ENCODE data around the gene CNKSR3.

CNKSR3 gene

DNA sequence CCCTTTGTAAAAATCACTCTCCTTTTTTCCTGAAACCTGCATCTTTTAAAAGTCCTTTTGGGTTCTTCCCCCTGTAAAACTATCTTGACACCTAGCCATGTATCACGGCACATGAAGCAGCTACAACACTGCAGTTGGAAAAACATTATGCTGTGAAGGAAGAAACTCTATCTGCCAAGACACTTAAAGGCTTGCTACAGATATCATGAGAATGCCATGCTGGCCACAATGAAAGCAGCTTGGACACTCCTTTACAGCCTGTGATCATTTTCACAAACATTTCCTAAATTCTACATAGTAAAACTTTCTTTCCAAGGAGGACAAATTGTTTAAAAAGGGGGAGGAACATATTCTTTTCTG is 31.8 kb downstream of the CNKSR3 start:
- DNase-seq (ENCODE audit: low read depth): no peak

DNA sequence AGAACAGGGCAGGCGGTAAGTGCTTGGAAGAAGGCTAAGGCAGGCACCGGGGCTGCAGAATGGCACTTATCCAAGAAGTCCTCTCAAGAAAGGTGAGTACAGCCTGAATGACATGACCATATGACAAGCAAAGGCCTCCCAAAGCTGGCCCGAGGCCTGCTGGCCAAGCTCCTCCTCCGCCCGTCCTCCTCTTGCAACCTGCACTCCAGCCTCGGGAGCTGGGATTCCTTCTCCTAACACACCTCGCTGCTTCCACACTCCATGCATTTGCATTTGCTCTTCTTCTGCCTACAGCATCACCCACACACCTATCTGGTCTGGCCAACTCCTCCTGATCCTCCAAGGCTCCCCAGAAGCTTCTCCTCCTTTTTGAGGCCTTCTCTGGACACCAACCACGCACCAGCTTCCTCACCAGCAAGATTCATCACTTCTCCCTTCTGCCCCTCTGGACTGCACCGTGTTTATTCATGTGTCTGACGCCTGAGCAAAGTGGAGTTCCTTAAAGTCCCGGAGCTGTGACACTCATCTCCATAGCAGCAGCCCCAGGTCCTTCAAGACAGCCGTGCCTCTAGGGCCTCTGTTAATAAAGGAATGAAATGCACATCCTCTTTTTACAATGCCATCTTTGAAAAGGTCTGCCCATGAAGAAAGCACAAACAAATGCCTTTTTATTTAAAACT is 32.3 kb downstream of the CNKSR3 start:
- DNase-seq (ENCODE audit: low read depth): no peak

DNA sequence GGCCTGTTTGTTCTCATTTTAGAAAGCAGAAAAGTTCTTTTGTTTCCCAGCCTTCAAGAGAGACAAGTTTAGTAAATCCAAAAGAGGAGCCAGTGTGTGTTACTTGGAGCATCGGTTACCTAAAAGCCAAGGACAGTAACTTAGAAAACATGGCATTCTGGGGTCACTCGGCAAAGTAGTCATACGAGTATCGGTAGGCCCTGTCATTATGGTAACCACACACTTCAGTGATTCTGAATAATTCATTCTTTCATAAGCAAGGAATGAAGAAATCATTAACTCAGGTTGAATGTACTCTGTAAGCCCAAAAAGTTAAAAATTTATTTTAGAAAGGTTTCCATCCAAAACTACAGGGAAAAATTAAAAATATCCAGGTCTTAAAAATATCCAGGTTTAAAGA is 34.0 kb downstream of the CNKSR3 start:
- DNase-seq (ENCODE audit: low read depth): no peak

DNA sequence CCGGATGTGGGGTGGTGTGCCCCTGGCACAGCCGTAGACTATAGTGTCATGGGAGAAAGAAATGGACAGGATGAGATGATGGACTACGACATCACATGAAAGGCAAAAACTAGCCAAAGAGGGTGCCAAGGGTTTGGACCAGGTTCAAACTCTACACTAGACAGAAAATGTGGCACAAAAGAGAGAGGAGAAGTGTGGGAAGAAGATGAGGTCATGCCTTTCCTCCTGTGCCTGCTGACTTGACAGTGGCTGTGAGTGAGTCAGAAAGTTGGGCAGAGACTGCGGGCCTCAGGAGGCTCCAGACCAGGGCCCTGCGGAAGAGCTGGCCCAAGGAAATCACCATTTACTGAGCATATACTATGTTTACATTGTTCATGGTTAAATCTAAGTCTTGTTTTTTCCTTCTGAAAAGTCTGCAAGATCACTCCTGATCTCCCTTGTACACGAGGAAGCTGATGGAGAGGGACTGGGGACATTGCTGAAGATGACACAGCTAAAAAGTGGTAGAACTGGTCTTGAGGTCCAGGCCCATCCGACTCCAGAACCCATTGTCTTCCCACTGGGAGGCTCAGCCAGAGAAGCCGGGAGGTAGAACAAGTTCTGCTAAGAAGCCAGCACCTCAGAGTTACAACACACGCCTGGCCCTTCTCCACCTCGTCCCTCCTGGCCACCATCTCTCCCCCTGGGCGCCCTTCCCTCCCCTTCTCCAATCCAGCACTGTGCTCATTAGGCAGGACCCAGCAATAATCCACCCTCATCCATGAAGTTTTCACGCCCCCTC is 35.6 kb downstream of the CNKSR3 start:
- peak; percentile 22 for DNase-seq (ENCODE audit: low read depth)

DNA sequence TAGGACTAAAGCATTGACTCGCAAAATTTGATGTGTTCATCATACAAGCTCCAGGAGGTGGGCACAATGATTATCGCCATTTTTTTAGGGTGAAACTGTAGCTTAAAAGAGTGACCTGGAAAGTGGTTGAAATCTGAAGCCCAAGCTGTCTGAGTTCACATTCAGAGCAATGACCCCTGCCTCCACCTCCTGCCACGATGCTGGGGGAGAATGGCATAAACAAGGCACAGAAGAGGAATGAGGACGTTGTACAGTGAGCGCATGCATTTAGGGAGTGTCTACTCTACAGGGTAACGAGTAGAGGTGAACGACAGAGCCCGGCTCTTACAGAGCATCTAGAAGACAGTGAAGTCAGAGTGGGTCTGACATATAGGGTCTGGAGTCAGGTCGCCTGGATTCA is 37.2 kb downstream of the CNKSR3 start:
- no peak for DNase-seq (ENCODE audit: low read depth)

DNA sequence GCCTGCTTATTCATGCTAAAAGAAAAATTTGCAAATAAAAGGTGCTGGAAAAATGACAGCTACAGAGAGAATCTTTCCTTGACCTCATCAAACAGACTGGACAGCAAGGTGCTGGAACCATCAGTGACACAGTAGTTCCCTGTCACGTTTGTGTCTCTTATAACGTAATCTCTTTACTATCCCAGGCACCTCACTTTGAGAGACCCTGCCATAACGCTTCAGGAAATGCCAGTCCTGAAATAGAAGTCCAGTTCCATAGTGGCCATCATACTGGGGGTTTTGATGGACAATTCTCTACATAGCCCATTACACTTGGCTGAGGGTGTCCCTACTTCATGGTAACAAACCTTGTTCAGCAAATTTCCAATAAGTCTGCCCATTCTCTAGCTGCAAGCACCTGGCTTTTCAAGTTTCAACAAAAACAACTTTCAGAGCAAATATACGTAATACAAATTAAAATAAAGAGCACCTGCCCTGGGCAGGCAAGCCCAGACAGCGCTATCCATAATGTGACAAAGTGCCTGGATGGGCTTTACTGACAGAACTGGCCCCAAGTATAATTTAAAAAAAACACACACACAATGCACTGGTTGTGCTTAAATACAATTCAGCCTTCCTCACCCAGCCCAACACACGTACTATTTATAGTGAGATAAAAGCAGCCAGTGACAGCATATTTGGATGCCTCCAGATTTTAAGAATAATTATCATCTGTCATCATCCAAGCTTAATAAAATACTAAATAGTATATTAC is 38.7 kb downstream of the CNKSR3 start:
- no peak for DNase-seq (ENCODE audit: low read depth)

DNA sequence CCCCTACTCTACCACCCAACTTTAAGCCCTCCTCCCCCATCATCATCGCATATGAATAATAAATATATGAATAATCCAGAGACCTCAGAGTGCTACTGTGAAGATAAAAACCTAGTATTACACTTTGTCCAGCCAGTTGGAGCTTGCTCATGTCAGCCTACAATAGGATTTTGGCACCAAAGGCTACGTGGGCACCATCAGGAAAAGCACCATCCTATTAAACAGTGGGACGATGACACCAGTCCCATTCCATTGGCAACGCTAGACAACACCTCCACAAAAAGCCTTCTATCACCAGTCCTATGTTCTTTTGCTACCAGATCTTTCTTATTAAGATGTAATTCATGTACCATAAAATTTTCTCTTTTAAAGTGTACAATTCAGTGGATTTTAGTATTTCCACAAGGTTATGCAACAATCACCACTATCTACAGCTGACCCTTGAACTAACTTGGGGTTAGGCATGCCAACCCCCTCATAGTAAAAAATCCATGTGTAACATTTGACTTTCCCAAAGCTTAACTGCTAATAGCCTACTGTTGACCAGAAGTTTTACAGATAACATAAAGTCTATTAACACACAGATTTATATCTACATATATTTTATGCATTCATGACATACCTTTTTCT is 41.1 kb downstream of the CNKSR3 start:
- no peak for DNase-seq (ENCODE audit: low read depth)

DNA sequence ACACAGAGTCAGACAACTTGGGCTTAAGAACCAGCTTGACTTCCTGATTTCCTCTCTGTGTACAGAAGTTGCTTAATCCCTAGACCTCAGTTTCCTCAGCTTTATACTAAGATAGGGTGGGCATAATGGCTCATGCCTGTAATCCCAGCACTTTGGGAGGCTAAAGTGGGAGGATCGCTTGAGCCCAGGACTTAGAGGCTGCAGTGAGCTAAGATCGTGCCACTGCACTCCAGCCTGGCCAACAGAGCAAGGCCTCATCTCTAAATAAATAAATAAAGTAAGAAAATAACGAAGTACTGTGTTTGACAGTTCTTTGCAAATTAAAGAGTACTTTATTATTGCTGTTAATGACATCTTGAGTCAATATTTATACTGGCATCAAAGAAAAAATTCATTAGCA is 41.7 kb downstream of the CNKSR3 start:
- no peak for DNase-seq (ENCODE audit: low read depth)

DNA sequence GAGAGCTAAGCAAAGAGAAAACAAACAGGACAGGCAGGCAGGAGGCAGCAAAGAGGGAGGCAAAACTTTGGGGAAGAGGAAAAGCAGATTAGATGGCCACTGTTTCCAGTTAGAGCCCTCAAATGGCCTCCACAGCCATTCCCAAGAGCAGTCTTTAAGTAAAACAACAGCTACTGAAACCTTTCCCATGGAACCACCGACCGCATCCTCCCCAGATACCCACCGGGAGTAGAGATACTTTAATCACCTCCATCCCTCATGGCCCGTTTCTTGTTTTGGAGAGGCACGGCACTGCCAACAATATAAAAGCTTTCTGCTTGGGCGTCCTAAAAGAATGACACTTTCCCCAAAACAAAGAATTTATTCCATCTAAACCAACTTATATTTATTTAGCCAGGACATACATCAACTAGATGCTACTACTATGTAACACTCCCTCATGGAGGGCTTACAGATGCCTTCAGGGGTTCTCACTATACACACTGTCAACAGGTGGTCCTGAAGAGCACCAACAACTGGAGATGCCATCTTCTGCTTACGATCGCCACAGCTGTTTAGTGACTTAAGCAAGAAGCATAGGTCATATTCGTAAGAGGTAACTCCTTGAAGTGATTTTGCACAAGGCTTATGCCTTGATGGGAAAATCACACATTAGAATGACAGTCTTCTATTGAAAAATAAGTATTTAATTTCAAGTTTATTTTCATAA is 43.4 kb downstream of the CNKSR3 start:
- no peak for DNase-seq (ENCODE audit: low read depth)

DNA sequence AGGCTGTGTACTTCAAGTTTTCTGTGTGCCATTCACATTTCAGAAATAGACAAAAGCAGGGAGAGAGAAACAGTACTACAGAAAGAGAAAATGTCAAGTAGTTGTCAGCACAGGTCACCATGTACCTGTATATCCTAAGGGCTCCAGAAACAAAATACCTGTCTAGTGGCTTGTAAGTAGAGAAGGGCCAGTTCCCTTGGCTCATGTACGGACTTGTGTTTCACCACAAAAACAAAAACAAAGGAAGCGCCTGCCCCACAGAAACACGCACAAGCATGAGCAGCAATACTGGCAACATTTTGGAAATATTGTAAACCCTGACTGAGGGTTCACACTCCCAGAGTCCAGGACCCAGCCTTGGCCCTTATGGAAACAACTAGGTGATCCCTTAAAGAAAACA is 44.3 kb downstream of the CNKSR3 start:
- DNase-seq (ENCODE audit: low read depth): no peak

DNA sequence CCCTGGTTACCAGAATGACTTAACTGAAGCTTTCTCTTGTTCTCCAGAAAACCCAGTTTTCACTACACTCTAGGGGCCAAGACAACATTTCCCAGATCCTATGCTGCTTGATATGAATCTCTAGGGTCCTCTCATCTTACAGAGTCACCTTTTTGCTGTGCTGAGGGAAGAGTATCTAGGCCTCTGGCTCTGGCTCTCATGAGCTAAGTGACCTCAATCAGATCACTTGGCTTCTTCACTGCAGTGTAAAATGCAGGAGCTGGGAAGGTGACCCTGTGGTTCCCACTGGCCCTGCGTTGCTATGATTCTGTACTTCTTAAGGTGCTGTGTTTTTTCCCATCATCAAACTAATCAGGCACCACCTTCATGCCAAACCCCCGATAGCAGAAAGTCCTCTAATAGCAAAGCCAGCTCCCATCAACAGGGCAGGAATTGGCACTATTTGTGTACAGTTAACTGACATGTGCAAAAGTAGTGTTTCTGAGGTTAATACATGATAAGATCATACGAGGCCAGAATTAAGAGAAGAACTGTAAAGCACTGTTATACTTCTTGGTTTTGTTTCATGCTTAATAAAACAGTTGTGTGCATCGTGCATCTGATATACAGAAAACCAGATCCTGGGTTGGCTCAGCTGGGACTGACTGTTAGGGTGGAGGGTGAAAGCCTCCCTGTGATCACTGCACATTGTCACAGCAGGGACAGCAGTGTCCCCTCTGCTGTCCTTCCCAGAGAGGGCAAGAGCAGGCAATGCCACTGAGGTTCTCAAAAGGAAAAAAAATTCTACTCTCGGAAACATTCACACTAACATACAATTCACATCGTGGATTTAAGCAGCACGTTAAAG is 46.7 kb downstream of the CNKSR3 start:
- DNase-seq (ENCODE audit: low read depth): no peak

DNA sequence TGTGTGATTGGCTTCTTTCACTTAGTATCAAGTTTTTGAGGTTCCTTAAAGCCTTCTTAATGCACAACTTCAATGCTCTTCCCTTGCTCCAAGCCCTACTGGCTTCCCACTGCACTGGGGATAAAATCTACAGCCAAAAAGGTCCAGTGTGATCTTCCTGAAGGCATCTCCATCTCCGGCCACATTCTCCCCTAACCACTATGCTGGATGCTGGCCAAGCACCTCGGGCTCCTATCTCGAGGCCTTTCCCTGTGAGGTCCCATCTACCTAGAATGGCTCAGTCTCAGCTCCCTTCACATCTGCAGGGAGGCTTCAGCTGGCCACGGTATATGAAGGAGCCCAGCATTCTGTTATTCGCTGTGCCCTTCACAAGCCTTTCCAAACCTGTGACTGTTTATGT is 48.1 kb downstream of the CNKSR3 start:
- DNase-seq (ENCODE audit: low read depth): no peak

DNA sequence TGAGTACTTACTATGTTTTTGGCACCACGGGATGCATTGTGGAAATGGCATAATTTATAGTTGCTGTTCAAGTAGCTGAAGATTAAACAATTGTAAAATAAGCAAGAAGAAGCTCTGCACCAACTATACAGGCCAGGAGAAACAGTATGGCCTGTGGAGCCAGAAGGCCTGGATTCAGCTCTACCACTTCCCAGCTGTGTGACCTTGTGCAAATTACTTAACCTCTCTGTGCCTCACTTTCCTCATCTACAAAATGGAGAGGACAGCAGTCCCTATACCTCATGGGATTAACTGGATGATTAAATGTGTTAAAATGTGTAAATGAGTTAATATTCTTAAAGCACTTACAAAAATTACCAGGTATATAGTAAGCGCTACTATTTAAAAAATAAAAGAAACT is 49.1 kb downstream of the CNKSR3 start:
- DNase-seq (ENCODE audit: low read depth): no peak

DNA sequence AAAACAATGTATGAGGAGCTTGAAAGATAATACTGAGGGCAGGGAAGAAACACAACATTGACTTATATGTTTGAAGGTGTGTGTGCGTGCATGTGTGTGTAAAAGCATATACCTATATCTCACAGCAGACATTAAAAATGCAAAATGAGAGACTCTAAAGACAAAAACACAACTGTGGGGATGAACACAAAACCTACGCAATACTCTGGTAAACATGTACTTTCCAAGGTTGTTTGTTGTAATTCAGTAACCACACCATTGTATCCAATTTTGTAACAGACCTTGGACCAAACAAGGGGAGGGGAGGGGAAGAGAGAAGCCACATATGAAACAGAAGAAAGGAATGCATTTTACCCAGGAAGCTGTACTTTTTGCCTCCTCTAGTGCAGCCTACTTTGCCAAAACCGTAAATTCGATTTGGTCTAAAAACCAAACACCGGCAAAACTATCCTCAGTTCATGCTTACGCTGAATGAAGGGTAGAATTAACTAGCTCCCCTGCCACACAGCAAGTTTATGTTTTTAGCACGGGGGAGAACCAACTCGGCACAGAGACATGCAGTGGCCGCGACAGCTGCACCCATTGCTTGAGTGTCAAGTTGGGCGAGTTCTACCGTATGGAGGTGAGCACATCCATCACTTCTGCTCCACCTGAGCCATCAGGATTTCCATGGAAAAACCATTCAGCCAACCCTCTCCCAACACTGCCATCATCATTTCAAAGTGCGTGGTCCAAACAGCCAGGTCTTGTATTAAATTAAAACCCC is 50.0 kb downstream of the CNKSR3 start:
- DNase-seq (ENCODE audit: low read depth): peak; percentile 32

DNA sequence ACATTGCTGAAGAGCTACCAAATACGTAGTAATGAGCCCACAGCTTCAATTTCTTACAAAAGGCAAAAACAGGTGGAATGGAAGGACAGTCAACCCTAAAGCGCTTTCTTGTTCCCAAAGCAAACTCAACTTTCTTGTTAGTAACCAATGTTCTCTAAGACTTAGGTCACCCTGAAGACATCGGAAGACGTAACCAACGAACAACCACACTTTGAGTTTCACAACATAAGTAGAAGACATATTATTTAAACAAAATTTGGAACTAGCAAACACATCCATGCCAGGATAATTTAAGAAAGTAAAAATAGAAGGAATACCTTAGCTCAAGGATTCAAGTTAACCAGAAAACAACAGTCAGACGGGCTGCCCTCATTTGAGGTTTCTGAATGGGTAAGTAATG is 51.0 kb downstream of the CNKSR3 start:
- no peak for DNase-seq (ENCODE audit: low read depth)

DNA sequence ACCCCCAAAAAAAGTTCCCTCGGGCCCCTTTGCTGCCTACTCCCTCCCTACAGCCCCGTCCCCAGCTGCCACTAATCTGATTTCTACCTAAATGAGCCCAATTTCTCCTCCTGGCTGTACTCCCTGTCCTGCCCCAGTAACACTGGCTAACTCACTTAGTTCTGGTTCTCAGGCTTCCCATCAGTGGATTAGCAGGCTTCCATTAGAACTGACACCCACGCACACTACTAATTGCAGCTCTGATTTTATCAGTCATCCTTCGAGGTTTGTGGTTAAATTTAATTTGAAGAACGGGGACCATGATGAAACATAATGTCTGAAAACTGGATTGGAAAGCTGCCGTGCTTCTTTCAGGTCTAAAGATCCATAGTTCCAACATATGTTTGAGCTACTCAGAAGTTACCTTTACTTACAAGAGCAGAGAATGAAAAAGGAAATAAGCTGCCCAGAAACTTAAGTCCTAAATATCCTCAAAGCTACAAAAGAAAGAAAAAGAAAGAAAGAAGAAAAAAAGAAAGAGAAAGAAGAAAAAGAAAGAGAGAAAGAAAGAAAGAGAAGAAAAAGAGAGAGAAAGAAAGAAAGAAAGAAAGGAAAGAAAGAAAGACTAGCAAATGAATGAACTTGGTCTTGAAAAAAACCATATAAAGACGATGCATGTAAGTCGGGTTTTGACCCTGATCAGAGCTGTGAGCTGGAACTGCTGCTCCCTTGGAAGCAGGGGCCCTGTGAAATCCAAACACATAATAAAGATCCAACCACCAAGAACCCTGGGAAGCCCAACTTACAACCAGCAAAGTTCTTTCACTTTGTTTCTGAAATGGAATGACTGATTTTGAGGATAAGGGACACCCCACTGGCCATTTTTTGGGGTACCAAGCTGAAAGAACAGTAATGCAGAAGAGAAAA is 51.7 kb downstream of the CNKSR3 start:
- no peak for DNase-seq (ENCODE audit: low read depth)

DNA sequence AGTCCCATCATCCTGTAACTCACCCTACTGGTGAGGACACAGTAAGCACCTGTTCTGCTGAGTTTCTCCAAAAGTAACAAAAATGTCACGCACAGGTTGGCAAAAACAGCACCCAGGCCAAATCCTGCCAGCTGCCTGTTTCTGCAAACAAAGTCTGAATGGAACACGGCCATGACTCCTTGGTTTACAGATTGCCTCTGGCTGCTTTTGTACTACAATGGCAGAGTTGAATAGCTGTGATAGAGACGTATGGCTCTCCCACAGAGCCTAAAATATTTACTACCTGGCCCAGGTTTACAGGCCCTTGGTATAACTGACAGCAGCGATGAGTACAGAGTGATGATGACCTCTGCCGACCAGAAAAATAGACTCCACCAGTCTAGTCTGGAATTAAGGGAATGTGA is 52.6 kb downstream of the CNKSR3 start:
- DNase-seq (ENCODE audit: low read depth): no peak

DNA sequence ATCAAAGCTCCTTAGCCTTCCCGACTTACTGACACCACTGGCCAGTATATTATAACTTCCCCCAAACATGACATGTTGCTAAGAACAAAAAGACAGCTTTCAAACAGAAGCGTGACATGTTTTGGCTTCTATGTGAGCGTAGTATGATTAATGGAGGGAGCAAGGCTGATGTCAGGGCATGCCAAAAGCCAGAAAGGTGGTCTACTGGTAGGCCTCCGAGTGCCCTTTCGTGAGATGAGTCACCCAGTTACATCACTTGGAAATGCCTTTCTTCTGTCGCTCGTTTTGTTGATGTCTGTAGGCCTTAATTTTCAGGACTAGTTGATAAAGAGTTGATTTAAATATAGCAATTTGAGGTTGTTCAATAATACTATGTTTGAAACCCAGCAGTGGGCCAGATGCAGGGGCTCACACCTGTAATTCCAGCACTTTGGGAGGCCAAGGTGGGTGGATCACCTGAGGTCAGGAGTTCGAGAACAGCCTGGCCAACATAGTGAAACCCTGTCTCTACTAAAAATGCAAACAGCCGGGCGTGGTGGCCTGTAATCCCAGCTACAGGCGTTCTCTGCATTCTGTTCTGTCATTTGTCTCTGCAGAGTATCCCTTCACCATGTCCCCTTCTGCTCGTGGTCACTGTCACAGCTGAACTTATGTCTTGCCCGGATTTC is 53.3 kb downstream of the CNKSR3 start:
- no peak for DNase-seq (ENCODE audit: low read depth)

DNA sequence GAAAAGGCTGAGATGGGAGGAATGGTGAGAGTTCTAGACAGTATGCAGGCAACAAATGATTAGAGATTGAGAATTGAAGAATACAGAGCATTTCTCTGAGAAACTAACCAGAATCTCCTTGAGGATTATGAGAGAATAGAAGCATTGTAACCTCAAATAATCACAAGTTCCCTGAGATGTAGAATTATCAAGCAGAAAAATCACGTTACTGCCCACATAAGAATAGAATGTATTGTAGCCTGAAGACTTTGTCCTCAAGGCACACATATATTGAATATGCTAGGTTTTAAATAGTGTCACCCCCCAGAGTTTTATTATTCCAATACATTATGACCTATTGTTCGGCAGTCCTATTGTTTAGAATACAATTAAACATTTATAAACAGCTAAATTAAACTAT is 57.2 kb downstream of the CNKSR3 start:
- no peak for DNase-seq (ENCODE audit: low read depth)

All from fibroblast of the conjunctiva (primary cell).